ENCODE data around the gene KCNB1.
"Not testable (repeated sequence)": the region's sequence is repeated elsewhere in the genome, so short reads cannot be mapped to it uniquely, and the experiment has no call there.

Gene KCNB1

DNA sequence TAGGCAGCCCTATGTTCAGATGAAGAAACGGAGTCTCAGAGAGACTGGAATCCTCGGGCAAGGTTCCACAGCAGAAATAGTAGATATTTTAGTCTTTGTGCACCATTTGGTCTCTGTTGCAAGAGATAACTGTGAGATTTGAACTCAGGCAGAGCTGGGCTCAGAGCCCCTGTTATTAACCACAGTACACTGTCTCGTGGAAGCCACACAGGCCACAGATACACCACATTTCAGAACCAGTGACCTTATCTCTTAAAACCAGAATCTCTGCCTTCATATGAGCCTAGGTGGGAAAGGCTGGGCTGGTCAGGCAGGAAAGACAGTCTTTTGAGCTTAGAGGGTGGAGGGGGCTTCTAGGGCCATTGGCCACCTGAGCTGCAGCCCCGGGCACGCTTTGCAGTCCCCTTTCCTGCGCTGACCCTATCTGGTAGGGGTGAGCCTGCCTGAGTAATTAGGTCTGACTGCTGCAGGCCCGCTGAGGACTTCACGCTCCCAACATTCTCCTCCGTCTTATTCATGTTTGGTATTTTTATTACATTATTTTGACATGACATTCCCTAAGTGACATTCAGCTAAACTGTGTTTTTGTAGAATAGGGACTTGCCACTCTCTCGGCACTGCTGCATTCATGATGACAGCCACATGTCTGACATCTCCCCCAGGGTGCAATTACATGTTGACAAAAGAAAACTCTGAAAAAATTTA, 71.1 kb downstream of the KCNB1 start:
- no peak for TF ChIP-seq CTCF (IDR thresholded peaks at IDR 0.05; ENCODE audit: low read length, missing control alignments)
- DNase-seq (ENCODE audit: low read depth) = no peak
- no peak overlapping the region for H3K4me3 ChIP-seq (replicated peaks; ENCODE audit: low read depth, low read length)

DNA sequence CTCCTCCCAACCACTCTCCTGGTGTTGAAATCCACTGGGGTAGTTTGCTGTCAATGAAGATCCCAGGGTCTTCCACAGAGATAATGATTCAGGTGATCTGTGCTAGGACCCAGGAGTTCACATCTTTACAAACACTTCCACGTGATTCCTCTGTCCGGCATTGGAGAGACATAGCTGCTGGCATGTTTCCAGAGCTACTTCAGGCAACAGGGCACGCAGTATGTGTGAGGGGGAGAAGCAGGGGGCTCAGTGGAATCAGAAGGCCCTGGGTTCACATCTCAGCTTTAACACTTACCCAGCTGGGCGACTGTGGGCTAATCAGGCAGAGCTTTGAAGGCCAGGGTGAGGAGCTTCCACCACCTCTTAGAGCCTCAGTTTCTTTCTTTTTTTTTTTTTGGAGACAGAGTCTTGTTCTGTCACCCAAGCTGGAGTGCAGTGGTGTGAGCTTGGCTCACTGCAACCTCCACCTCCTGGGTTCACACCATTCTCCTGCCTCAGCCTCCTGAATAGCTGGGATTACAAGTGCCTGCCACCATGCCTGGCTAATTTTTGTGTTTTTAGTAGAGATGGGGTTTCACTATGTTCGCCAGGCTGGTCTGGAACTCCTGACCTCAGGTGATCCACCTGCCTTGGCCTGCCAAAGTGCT, 72.4 kb downstream of the KCNB1 start:
- DNase-seq (ENCODE audit: low read depth); H3K4me3 ChIP-seq (replicated peaks; ENCODE audit: low read depth, low read length): not testable (repeated sequence)

- no peak for TF ChIP-seq CTCF (IDR thresholded peaks at IDR 0.05; ENCODE audit: low read length, missing control alignments)
- no peak for DNase-seq (ENCODE audit: low read depth)
- H3K4me3 ChIP-seq (replicated peaks; ENCODE audit: low read depth, low read length) = no peak overlapping the region
These were observed 73.0 kb downstream of the KCNB1 start for GRCh38 chr20:49409302-49409974.

- DNase-seq (ENCODE audit: low read depth) = no peak
- TF ChIP-seq CTCF (IDR thresholded peaks at IDR 0.05; ENCODE audit: low read length, missing control alignments) = no peak
- no peak overlapping the region for H3K4me3 ChIP-seq (replicated peaks; ENCODE audit: low read depth, low read length)
These were observed 73.9 kb downstream of the KCNB1 start for GRCh38 chr20:49408509-49409104.

DNA sequence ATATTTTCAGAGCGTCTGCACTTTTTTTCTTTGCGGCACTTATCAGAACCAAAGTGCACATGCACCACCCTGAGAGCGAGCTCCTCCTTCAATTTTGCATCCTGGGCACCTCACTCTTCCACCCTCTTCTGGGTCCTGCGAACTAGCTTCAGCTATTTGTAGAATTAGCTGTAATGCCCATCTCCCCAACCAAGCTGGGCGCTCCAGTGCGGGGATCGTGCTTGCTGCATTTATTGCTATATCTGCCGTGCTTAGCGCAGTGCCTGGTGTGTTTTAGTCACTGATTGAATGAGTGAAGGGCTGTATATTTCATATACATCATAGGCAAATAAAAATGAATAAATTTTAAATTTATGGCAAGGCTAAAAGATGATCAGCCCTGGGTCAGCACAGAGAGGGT, 75.8 kb downstream of the KCNB1 start:
- no peak for TF ChIP-seq CTCF (IDR thresholded peaks at IDR 0.05; ENCODE audit: low read length, missing control alignments)
- no peak overlapping the region for H3K4me3 ChIP-seq (replicated peaks; ENCODE audit: low read depth, low read length)
- DNase-seq (ENCODE audit: low read depth) = no peak

DNA sequence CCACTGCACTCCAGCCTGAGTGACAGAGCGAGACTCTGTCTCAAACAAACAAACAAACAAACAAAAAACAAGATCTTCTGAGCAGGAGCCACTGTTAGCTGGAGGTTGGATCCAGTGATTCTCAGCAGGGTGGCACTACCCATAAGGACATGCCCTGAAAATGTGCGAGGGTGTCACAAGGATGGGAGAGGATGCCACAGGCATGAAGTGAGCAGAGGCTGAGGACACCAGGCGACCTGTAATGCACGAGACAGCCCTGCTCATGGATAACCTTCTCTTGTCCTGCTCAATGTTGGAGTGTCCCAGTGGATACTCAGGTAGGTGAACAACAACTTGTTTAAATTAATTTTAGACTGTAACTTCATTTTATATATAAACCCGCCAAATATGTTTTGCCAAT, 76.8 kb downstream of the KCNB1 start:
- DNase-seq (ENCODE audit: low read depth) = no peak
- H3K4me3 ChIP-seq (replicated peaks; ENCODE audit: low read depth, low read length) = no peak overlapping the region
- no peak for TF ChIP-seq CTCF (IDR thresholded peaks at IDR 0.05; ENCODE audit: low read length, missing control alignments)

DNA sequence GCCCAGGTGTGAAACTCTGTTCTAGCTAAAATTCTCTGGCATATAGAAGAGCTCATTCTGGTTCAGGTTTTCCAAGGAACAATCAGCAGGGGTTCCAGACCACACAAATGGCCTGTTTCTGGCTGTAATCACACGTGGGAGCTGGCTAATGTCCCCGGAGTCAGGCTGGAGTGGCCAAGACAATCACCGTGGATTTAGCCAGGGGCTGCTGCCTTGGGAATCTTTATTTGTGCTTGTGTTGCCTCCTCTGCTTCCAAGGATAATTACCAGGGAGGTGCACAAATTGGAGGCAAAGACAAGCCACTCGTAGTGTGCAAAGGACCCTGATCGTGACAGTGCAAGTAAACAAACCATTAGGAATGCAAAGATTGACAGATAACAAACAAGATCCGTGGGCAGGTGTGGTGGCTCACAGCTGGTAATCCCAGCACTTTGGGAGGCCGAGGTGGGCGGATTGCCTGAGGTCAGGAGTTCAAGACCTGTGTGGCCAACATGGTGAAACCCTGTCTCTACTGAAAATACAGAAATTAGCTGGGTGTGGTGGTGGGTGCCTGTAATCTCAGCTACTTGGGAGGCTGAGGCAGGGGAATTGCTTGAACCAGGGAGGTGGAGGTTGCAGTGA, 77.3 kb downstream of the KCNB1 start:
- no peak for TF ChIP-seq CTCF (IDR thresholded peaks at IDR 0.05; ENCODE audit: low read length, missing control alignments)
- DNase-seq (ENCODE audit: low read depth) = no peak
- H3K4me3 ChIP-seq (replicated peaks; ENCODE audit: low read depth, low read length) = no peak overlapping the region

All from fibroblast of pulmonary artery (primary cell).